Embryonic facial prominence (tissue), 1 donor: ENCODE measurements around the gene CDK13.
"Not testable (repeated sequence)": the region's sequence is repeated elsewhere in the genome, so short reads cannot be mapped to it uniquely, and the experiment has no call there.

ENCODE experiments used
- DNase-seq: peaks from one replicate; pipeline ENCODE4 v3.0.0-alpha.2; 2016; ENCODE audit errors: extremely low spot score

The CDK13 gene

GRCh38 chr7:40147371-40148246 is 197.6 kb downstream of the CDK13 start:
- no peak for DNase-seq

- DNase-seq: not testable (repeated sequence)
Observed at GRCh38 chr7:40148247-40148580, 198.2 kb downstream of the CDK13 start.

- no peak for DNase-seq
Observed at GRCh38 chr7:40148671-40149070, 198.6 kb downstream of the CDK13 start.
